IPS DF 19.7 (cell line): ENCODE measurements around the gene WIPF2.
"Not testable (repeated sequence)": the region's sequence is repeated elsewhere in the genome, so short reads cannot be mapped to it uniquely, and the experiment has no call there.

Experiments used
- DNase-seq: peaks from one replicate; pipeline ENCODE4 v3.0.0-alpha.2; 2013; ENCODE audit warnings: low read depth, low spot score

WIPF2 gene

DNA sequence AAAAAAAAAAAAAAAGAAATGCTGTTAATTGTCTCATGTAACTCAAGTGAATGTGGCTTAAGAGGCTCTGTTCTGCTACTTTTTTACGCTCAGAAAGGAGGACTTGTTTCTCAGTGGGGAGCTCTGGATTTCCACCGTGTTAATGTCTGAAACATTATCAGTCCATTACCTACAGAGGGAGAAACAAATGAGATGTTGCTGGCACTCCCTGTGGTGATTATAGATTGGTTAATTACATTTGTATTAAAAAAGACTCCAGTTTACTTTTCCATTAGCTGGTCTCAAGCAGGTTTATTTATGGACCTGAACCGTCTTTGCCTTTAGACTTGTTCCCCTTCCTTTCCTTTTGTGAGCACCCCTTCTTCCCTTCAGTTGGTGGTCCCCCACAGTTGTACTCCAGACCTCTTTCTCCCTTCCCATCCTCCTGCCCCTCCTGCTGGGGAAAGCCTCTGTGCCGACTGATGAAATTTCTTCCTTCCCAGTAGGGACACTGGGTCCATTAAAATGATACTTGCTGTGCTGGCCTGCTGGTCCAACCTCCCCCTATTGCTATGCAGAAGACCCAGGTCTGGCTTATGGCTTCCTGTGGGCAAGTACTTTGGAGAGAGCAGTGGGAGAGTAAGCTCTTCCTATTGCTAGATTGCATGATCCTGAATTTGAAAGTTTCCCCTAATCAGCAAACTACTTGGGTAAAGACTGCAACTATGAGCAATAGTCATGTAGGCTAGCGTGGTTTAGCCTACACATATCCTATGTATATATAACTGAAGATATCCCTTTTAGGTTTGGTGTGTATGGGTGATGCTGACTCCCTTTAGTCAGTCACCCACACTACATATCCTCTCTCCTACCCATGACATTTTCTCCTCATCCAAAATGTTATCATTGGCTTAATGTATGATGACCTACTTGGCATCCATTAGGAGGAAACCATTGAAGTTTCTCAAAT lies 76.7 kb downstream of the WIPF2 start:
- no peak for DNase-seq

DNA sequence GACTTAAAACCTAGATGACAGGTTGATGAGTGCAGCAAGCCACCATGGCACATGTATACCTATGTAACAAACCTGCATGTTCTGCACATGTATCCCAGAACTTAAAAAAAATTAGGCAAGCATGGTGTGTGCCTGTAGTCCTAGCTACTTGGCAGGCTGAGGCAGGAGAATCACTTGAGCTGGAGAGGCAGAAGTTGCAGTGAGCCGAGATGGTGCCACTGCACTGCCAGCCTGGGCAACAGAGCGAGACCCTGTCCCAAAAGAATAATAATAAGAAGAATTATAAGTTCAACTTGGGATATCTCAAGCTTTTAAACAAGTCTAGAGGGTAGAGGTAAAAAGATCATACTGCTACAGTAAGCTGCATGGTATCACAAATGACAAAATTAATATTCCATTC lies 78.4 kb downstream of the WIPF2 start:
- DNase-seq: no peak

DNA sequence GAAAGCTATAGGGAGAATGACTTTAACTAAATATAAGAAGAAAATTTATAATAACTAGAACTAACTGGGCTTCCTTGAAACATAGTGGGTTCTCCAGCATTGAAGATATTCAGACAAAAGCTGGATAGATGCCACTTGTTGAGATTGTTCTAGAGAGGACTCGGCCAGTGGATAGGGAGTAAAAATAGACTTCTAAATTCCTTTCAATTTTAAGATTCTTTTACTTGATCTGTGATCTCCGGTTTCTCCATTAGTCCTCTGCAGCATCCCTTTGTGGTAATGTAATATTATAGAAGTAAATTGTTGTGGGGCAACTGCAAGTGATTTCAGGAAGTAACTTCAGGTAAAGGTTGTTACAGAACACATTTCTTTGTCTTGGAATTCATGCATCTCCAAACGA lies 79.6 kb downstream of the WIPF2 start:
- DNase-seq: no peak

DNA sequence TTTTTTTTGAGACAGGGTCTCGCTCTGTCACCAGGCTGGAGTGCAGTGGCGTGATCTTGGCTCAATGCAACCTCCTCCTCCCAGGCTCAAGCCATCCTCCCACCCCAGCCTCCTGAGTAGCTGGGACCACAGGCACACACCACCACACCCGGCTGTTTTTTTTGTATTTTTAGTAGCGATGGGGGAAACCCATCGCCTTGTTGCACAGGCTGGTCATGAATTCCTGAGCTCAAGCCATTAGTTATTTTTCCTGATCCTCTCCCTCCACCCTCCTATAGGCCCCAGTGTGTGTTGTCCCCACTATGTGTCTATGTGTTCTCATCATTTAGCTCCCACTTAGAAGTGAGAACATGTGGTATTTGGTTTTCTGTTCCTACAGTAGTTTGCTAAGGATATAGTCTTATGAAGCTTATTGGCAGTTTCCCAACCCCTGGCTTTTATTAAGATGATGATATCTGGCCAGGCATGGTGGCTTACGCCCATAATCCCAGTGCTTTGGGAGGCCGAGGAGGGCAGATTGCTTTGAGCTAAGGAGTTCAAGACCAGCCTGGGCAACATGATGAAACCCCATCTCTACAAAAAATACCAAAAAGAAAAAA lies 80.2 kb downstream of the WIPF2 start:
- not testable (repeated sequence) for DNase-seq

DNA sequence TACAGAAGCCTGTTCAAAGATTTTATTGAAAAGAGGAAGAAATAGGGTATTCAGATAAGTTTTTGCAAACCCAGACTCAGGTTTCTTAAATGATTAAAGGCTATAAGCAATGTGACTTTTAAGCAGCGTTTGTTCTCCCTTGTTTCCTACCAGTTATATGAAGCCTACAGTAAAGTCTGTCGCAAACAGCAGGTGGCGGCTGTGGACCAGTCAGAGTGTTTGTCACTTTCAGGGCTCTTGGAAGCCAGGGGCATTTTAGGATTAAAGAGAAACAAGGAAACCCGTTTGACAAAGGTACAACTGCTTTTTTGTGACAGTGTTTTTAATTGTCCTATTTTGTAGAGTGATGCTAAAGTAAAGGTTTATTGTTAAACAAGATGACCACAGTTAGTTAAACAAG lies 82.2 kb downstream of the WIPF2 start:
- DNase-seq: no peak

DNA sequence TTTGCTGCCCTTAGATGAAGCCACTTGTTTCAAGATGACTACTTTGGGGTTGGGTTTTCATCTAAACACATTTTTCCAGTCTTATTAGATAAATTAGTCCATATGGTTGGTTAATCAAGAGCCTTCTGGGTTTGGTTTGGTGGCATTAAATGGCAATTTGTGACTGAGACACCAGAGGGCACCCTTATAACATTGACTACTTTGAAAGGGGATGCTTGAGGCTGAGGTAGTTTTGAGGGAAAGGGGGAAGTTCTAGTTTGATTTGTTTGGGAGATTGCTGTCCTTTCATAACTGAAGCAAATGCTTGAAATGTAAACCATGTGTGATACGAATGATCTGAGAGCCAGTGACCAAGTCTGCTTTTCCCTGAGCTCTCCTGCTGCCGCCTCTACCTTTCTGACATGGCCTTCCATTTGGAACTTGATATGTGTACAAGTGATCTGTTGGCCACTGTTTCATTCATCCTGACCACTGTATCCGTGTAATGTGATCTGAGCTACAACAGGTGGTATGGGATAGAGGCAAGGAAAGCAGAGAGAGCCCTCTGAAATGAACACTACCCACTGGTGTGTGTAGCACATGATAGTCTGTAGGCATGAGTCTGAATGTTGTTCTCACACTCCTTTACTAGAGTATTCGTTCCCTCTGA lies 84.0 kb downstream of the WIPF2 start:
- no peak for DNase-seq

DNA sequence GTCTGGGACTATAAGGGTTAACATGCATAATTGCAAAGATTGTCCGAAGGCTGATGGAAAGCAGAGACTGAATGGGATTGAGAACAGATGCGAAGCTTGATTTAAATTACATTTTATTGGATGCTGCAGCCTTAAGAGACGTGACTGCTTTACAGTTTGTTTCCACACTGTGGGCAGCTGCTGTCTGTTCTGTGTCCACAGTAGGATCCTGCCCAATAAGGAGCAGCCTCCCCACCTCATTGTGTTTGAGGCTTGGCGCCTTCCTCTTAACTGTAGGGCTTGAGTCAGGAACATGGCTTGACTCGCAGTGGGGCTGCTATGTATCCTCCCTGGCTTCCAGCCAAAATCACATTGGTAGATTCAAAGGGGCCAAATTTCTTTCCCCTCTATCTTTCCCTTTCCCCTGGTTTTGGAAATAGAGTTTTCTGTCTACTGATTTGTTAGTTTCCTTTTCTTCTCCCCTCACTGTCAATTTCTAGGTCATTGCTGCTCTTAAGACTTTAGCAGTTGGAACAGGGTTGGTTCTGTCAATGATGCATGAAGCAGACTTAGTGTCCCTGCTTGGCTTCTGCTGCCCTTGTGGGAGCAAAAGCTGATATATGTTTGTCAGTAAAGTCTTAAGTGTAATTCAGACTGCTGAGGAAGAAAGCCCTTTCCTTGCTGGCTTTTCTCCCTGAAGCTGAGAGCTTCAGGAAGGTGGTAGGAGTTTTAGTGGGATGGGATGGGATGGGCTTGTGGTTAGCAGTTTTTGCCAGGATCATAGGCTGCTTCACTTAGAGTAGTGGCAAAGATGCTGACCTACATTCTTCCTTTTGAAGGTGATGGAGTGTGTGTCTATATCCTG lies 84.8 kb downstream of the WIPF2 start:
- no peak for DNase-seq

DNA sequence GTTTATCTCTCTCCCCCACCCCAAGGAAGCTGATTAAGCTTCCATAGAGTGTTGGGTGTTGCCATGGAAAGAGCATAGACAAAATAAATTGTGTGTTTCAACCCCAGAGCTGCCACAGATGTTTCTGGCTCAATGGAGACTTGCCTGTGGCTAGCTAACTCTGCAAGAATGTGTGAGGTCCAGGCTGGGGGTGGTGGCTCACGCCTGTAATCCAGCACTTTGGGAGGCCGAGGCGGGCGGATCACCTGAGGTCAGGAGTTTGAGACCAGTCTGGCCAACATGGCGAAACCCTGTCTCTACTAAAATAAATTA lies 85.4 kb downstream of the WIPF2 start:
- not testable (repeated sequence) for DNase-seq

DNA sequence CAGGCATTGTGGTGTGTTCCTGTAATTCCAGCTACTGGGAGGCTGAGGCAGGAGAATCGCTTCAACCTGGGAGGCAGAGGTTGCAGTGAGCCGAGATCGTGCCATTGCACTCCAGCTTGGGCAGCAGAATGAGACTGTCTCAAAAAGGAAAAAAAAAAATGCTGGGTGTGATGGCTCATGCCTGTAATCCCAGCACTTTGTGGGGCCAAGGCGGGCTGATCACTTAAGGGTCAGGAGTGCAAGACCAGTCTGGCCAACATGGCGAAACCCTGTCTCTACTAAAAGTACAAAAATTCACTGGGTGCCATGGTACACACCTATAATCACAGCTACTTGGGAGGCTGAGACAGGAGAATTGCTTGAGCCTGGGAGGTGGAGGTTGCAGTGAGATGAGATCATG lies 85.8 kb downstream of the WIPF2 start:
- DNase-seq: not testable (repeated sequence)

DNA sequence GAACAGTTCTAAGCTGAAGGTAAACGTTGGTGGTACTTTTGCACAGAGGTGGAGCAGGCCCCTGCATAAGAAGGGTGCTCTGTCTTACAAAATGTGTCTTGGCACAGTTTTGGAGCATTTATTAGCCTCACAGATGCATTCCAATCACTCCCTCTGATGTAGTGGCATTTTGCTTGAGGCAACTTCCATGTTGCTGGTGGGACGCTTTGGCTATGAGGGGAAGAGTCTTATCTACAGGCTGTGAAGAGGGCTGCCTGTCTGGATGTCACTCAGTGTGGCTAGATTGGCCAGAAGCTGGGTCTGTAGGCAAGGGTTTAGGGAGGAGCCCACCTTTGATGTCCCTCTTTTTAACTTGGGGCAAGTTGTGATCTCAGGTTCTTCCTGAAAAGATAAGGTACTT lies 87.3 kb downstream of the WIPF2 start:
- no peak for DNase-seq

DNA sequence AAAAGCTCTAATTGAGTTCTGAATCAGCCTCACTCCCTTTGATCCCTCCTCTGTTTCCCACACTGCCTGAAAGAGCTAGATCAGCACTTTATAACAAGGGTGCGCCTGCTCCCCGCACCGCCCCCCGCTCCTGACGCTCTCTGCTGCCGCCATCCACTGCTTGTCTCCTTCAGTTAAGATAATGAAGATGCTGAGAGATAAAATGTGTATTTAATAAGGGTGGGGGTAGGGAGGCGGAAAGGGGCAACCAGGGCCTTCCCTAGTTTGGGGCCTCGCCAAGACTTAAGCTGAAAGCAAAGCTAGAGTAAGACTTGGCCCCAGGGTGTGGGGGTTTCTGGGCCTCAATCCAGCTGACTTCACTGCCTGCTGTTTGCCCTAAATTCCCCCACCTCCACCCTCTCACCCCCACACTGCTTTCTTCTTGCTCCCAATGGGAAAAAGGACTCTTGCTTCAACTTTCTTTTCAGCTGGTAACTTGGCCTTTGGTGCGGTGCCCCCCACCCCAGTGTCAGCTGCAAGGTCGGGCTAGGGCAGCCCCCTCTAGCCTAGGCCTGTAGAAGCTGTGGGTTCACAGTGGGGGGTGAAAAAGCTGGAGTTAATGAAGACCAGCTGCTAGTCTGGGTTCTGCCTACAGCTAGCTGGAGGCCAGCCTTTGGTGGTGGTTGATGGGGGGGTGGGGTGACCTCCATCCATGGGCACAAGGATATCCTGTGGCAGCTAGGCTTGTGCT lies 88.1 kb downstream of the WIPF2 start:
- DNase-seq: no peak

DNA sequence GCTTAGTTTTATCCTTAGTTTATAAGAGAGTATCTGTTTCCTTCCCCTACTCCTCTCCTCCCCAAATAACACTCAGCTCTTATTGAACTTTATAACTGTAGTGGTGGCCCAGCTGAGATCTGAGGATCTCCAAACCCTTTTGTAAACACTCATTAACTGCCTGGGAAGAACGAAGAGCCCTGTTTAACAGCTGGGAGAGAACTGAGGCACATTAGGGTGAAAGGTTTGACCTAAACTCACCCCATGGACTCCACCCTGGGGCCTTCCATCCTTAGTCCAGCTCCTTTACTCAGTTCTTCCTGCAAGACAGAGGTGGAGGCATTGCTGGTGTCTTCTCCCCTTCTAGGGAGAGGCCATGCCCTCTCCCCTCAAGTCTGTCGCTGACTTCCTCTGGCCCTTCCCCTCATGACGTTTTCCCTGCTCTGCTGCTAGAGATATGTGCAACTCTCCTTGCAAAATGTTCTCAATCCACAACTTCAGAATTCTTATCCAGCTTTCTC lies 88.7 kb downstream of the WIPF2 start:
- no peak for DNase-seq

DNA sequence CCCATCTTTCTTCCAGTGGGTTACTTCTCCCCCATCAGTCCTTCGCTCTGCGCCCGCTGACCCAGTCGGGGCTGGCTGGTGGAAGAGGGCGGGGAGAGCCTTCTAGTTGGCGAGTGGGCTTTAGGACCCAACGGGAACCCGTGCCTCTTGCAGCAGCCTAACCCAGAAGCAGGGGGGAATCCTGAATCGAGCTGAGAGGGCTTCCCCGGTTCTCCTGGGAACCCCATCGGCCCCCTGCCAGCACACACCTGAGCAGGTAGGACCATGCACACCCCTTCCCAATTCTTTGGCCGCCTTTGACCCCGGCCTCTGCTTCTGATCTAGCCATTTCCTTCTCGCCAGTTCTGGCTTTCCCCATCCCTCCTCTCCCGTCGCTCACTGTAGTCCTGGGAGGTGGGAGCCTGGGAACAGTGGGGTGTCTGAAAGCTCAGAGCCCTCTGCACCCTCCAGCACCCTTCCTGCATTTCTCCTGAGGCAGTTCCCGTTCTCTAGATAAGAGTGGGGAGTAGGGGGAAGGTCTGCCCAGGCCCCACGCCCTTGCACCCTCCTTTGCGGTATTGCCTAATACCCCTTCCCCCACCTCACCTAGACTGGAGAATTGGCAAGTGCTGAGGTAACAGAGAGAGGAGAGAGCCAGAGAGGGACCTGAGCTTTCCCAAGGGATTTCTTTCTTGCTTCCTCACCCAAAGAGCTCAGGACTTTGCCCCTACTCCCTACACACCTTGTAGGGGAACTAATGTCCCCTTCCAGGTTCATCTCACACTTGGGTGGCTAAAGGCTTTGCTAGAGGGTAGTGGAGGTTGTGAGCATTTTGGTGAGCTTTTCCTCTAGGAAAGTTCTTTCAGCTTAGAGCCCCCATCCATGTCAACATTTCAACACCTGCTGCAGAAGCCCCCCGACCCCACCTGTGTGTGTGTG lies 90.2 kb downstream of the WIPF2 start, which contains the start of gene RARA:
Gene RARA (plus strand): TSS at position 150 of the 918 bp plus-strand sequence. CDS start 22,039 bp downstream, outside the sequence.
- no peak for DNase-seq

DNA sequence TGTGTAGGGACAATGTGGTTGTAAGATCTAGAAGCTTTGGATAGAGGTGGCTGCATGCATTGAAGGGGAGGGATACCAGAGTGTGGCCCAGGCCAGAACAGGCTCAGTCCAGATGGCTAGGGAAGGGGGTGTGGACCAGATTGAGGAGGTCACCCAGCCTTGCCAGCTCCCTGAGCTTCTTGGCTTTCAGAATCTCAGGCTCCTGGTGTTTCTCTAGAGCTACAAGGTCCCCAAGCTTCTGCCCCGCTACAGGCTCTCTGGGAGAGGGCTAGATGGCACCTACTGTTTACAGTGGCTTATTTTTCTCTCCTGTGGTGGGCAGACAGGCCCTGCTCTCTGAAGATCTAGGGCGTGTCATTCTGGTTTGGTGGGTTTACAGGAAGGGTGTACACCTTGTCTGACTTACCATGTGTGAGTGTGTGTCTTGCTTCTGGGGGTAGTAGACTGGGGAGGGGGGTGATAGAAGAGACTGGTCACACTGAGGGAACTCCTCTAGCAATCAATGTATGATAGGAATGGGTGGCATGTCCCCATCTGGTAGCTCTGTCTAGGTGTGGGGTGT lies 90.9 kb downstream of the WIPF2 start:
- no peak for DNase-seq

DNA sequence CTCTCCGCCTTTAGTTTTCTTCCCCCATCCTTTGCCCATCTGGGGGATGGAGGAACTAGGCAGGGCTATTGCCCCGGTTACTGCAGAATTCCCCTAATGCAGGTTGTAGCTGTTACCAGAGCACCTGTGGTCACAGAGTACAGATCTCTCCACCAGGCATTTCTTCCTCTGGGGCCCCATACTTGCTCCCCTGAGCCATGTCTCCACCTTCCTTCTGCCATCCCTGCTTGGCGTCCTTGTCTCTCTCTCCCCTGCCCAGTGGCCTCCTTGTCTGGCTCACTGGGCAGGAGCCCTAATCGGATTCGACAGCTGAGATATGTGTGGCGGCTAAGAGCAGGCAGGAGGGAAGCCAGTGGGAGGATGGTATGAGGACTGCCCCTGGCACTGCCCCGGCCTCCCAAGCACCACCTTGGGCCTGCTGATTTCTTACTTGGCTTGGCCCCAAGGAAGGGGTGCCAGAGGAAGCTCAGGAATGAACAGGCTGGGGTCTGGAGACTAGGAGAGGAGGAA lies 91.8 kb downstream of the WIPF2 start:
- DNase-seq: no peak

DNA sequence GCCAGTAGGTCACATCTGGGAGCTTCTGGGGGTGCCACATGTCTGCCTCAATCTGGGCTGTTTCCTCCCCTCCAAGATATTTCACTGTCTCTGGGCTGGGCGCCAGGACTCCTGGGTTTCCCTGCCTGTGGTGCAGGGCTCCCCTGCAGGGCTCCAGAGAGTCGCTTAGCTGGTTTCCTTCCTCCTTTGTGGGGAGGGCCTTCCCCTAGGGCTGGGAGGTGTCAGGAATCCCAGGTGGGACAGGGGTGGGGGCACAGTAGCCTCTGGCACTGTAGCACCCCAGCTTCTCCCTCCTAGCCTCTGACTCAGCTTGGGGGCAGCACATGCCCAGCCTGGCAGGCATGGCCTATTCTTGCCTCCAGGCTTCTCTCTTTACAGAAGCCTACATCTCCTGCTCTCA lies 92.5 kb downstream of the WIPF2 start:
- DNase-seq: no peak

DNA sequence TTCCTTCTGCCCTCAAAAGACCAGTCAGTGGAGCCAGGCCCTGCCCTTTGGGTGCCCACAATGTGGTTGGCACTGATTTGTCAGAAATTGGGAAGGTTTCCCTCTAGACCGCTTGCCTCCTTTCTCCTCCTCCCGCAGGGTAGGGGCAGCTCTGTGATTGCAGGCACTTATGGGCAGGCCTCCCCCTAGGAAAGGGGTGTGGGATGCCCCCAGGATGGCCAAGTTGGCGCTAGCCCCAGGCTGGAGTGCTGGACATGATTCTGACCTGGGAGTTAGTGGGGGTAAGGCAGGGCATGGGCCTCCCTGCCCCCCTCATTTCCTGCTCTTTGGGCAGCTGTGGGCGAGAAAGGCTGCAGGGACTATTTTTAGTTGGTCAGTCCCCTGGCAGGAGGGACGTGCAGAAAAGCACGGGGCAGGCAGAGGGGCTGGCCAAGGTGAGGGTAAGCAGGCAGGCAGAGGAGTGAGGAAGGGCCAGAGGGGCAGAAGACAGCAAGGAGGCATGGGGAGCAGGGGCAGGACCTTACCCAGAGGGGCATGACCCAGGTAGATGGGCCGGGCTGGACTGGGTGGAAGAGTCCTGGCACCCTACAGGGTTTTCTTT lies 93.1 kb downstream of the WIPF2 start:
- DNase-seq: no peak

DNA sequence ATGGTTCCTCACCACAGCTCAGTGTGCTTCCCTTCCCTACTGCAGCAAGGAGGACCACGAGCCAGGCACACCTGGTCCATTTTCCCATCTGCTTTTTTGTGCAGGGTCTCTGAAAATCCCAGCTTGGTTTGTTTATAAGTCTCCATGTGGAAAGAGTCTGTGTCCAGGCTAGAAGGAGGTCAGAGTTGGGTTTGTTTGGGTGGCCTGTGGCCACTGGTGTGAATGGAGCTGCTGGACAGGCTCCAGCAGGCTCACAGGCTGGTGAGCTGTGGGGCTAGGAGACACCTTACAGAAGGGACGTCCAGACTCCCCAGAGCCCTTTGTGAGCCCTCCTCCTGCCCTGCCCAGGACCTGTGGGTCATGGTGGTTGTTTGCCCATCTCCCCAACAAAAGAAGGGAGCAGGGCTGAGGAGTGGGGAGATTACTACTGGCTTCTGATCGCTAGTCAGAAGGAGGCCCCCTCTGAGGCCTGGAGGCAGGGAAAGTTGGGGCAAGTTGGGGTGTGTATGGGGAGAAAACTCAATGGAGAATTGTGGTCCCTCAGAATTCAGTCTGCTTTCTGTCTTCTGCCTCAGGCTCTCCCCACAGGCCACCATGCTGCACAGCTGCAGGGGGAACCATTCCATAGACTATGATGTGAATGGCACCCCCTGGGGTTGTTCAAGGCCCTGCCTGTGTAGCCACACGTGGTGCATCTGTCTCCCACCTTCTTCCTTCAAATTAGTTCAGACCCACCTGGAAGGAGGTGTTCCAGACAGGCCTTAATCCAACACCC lies 94.0 kb downstream of the WIPF2 start:
- DNase-seq: no peak
